Mesenteric fat pad (tissue), 1 donor: ENCODE data around the gene MKNK1. TPM values are rescaled to one million over a fixed set of nuclear protein-coding genes. Genes with fewer than 3 reads are reported as not detected.

ENCODE experiments used
- DNase-seq: peaks from one replicate; pipeline ENCODE4 v3.0.0-alpha.2; 2020; ENCODE audit warnings: low spot score
- total RNA-seq: library from RNA; stranded (reverse); fragmentation: NEBNext Ultra II Directional; extraction: Animal tissue kit (Norgen Biotek cat#: 25700); gene quantifications from one replicate; pipeline ENCODE4 v1.2.1, GENCODE V29; 2021
- donor health status: DM: yes; HTN: yes; CAD: no.

Gene MKNK1
- total RNA-seq, 1 donor from 2014 or later: 90.8 TPM

- DNase-seq: no peak
These were observed 78.7 kb downstream of the MKNK1 start for GRCh38 chr1:46525253-46525983.

DNA sequence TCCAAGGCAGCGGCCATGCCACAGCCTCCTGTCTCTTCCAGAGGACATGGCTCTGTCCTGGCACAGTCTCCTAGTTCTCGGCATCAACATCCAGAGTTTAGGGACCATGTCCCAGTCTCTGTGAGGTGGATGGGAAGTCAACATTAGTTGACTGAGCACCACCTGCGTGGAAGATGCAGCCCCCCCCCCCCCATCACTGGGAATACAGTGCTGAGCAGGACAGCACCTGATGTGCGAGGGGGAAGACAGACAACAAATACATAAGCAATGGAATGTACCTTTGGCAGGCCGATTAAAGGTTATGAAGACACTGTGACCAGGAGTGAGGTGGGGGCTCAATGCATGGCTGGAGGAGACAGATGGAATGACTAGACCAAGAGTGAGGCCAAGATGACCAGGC, 79.2 kb downstream of the MKNK1 start:
- no peak for DNase-seq

DNA sequence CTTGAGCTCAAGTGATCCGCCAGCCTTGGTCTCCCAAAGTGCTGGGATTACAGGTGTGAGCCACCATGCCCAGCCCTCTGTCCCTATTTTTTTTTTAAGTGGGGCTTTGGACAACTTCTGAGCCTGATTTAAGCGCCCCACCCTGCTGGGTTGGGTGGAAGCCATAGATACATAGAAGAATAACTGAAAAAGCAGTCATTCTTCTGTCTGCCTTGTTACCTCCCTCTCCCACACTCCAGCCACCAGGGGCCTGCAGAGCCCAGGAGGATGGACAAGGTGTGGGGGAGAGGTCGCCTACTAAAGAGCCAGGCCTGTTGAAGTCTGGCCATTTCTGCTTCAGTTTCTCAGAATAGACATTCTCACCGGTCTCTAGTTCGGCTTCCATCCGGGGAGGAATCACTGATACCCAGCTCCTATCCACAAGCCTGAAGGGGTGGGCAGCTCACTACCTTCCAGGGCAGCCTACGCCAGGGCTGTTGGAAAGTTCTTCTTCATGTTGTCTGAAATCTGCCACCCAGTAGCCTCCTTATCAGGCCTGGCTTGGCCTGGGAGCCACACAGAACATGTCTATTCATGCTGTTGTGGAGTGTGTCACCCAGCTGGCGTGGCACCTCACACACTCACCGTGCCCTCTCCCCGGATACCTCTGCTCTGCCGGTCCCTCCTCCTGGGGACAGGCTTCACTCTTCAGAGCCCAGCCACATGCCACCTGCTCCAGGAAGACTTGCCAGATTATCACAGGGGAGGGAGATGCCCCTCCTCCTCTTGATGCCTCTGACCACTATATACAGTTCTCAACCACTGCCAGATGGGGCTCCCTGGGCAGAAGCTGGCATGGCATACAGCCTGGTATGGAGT, 80.3 kb downstream of the MKNK1 start:
- no peak for DNase-seq

- no peak for DNase-seq
These were observed 81.1 kb downstream of the MKNK1 start for GRCh38 chr1:46522969-46523320.

DNA sequence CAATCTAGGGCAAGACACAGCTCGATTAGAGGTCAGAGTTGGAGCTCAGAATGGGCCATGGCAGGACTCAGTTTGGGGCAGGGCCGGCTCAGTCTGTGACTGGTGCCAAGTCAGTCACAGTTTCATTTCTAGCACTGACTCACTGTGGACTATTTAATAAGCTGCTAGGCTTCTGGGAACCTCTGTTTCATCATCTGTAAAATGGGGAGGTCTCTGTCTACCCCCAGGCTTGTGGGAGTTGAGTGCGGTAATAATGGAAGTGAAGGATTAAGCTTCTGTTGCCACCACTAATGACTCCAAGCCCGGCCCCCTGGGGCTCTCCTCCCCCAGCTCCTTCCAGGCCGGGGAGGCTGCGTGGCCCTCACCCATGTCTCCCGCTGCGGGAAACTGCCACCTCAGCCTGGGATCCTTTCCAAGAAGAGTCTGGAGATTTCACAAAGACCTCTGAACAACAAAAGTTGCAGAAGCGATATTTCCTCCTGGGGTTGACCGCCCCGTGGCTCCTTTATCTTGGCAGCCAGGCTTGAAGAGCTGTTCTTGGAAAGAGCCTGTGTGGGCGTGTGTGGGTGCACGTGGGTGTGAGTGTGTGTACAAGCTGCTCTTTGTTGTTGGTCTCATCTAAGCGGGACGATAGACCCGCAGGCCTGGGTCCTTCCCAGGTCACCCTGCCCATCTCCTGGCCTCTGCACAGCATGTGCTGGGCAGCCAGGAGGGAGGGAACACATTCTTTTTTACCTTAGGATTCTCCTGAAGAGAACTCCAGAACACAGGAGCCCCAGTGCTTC, 81.7 kb downstream of the MKNK1 start:
- no peak for DNase-seq

DNA sequence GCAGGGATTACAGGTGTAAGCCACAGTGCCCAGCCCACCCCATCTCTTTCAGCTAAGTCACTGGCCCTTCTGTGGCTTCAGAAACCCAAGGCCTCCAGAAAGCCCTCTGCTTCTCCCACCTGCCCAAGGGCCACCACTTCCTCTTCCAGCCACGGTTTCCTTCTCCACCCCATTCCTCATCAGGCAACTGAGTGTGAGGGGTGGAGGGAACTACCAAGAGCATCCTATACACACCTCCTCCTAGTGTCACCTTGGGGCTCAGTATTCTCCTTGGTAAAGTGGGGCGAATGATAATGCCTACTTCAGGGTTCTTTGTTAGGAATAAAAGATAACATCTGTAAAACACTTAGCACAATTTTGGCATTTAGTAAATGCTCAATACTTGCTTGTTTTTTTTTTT, 82.7 kb downstream of the MKNK1 start:
- no peak for DNase-seq

GRCh38 chr1:46520063-46520911, 83.8 kb downstream of the MKNK1 start:
- DNase-seq: no peak

DNA sequence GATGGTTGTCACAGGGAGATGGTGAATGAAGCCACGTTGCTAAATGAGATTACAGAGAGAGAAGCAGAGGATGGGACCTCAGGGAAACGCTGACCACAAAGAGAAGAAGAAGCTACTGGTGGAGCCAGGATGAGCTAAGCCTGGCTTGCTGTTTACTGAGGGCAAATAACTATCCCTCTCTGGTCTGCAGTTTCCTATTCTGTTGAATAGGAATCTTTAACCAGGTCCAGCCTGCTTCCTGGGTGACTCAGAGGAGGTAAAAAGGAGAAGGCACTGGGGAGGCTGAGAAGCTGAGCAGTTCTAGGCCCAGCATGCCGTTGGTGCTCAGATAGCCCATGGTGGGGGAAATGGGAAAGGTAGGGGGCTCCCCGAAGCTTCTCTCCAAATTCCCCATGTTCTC, 84.9 kb downstream of the MKNK1 start:
- no peak for DNase-seq

GRCh38 chr1:46517932-46518498, 86.1 kb downstream of the MKNK1 start:
- DNase-seq: no peak

- no peak for DNase-seq
These were observed 87.0 kb downstream of the MKNK1 start for GRCh38 chr1:46517010-46517600.

DNA sequence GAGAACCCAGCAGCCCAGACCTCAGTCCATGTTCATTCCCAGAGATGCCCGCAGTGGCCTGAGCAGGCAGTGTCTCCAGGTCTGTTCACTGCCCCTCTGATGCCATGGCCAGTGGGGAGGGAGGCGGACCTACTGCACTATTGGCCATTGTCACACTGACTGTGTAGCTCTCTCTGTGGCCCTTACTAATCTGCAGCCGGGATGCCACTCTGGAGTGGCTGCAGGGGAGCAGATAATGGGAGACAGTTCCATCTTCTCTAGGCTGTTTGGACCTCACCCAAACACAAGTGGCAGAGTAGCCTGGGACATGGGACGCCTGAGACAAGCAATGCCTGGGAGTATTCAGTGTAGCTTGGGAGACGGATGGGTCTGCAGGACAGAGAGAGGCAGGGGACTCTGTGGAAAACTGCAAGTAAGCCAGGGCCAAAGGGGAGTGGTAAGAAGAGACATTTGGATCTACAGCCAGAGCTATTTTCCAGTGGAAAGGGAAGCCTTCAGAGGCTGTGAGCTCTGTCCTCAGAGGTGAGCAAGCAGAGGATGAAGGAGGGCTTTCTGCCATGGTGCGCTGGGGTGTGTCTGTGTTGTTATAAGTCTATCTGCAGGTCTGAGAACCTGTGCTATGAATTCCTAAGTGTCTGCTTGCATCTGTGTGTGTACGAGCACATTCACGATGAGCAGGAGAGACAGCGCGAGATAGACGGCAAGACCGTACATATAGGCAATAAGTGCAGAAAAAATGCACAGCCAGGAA, 87.7 kb downstream of the MKNK1 start:
- DNase-seq: no peak

DNA sequence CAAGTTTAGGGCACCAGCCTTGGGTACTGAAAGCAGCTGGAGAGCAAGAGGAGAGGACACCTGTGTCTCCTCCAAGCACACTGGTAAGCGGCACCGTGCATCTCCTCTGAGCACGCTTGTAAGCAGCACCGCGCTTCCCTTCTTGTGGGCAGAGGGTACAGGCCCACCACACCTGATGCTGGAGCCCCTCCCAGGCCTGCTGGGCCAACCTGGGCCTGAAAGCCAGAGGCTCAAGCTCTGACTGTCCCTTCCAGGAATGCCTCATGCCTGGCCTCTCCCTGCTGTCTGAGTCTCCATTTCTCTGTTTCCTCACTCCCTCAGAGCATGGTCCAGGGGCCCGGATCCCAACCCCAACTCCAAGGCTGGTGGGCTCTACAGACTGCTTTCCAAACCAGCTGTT, 88.5 kb downstream of the MKNK1 start:
- DNase-seq: no peak

GRCh38 chr1:46513536-46513935, 90.5 kb downstream of the MKNK1 start:
- DNase-seq: no peak

- no peak for DNase-seq
These were observed 91.3 kb downstream of the MKNK1 start for GRCh38 chr1:46512792-46513190.

DNA sequence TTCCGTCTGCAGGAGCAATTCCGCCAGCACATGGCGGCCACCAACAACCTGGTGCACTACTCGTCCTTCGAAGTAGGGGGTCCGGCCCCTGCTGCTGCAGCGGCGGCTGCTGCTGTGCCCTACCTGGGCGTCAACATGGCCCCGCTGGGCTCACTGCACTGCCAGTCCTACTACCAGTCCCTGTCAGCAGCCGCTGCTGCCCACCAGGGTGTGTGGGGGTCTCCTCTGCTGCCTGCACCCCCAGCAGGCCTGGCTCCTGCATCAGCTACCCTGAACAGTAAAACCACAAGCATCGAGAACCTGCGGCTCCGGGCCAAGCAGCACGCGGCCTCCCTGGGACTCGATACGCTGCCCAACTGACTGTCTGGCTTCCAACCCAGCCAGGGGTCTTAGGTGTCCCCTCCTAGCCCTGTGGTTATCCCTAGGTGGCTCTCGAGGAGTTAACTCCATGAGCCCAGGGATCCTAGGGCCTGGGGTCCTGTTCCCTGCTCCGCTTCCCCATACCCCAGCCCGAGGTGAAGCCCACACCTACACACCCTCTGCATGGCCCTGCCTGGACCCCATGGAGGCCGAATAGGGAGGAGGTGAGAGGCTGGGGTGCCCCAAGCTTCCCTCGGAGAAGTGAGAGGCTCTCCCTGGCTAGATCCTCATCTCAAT, 91.8 kb downstream of the MKNK1 start:
- DNase-seq: no peak

DNA sequence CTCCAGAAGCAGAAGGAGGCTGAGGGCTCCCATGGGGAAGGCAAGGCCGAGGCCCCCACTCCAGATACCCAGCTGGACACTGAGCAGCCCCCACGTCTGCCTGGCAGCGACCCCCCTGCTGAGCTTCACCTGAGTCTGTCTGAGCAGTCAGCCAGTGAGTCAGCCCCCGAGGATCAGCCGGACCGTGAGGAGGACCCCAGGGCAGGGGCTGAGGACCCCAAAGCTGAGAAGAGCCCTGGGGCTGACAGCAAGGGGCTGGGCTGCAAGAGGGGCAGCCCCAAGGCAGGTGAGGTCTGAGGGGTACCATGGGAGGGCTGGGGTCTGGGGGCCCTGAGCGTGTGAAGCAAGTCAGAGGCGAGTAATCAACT, 93.1 kb downstream of the MKNK1 start:
- no peak for DNase-seq

DNA sequence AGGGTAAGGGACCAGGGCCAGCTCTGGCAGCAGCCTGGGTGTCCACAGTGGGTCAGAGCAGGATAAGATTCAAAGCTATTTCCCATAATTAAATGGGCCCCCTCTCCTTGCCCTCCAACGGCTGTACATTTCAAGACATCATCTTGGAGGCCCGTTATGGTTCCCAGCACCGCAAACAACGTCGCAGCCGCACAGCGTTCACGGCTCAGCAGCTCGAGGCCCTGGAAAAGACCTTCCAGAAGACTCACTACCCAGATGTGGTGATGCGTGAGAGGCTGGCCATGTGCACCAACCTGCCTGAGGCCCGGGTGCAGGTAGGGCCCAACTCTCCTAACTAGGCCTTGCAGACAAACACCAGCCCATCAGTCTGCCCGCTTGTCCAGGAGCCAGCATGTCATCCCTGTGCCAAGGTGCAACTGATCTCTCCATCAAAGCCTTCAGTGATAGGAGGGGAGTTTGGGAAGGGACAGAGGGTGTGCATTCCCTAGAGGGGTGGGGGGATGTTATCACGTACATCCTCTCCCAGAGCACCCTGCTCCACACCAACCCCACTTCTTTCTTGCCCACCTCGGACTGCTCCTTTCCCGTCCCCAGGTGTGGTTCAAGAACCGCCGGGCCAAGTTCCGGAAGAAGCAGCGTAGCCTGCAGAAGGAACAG, 93.6 kb downstream of the MKNK1 start:
- DNase-seq: no peak

DNA sequence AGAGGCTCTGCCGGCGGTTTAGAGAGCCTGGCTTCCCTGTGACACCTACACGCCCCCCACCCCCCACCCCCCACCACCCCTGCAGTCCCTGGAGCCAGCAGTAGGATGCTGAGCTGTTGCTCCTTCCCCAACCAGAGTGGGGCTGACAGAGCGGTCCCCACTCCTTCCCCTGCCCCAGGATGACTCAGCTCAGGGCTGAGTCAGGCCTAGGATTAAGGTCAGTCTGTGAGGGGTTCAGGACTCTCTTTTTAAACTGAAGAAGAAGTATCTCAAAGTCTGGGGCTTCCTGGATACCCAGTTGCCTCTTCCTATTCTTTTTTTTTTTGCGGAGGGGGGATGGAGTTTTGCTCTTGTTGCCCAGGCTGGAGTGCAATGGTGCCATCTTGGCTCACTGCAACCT, 95.3 kb downstream of the MKNK1 start:
- no peak for DNase-seq
